ENCODE results near the gene SREBF1. TPM values are rescaled to one million over a fixed set of nuclear protein-coding genes. Genes with fewer than 3 reads are reported as not detected.

Gene SREBF1
- total RNA-seq, 1 donor from 2014 or later: 85.0 TPM

GRCh38 chr17:17839791-17840707, 3.3 kb upstream of the SREBF1 start:
- DNase-seq (ENCODE audit: low spot score, unreplicated experiment): peak; percentile 75
- no peaks in the 10 kb centered on the region for H3K9me3 Mint-ChIP-seq (ENCODE audit: low read depth)
- peak overlapping the region; percentile 65 for H3K4me3 Mint-ChIP-seq (ENCODE audit: low read depth)
- no peaks in the 10 kb centered on the region for H3K36me3 Mint-ChIP-seq (ENCODE audit: insufficient read depth)
- H3K4me1 Mint-ChIP-seq (ENCODE audit: low read depth): peaks cover 35% of the 10 kb centered on the region
- peak overlapping the region; percentile 98 for H3K27ac Mint-ChIP-seq
- no peaks in the 10 kb centered on the region for H3K27me3 Mint-ChIP-seq
- TF ChIP-seq, protein P1, sequence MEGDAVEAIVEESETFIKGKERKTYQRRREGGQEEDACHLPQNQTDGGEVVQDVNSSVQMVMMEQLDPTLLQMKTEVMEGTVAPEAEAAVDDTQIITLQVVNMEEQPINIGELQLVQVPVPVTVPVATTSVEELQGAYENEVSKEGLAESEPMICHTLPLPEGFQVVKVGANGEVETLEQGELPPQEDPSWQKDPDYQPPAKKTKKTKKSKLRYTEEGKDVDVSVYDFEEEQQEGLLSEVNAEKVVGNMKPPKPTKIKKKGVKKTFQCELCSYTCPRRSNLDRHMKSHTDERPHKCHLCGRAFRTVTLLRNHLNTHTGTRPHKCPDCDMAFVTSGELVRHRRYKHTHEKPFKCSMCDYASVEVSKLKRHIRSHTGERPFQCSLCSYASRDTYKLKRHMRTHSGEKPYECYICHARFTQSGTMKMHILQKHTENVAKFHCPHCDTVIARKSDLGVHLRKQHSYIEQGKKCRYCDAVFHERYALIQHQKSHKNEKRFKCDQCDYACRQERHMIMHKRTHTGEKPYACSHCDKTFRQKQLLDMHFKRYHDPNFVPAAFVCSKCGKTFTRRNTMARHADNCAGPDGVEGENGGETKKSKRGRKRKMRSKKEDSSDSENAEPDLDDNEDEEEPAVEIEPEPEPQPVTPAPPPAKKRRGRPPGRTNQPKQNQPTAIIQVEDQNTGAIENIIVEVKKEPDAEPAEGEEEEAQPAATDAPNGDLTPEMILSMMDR (IDR thresholded peaks at IDR 0.05; ENCODE audit: unreplicated experiment): no peak

DNA sequence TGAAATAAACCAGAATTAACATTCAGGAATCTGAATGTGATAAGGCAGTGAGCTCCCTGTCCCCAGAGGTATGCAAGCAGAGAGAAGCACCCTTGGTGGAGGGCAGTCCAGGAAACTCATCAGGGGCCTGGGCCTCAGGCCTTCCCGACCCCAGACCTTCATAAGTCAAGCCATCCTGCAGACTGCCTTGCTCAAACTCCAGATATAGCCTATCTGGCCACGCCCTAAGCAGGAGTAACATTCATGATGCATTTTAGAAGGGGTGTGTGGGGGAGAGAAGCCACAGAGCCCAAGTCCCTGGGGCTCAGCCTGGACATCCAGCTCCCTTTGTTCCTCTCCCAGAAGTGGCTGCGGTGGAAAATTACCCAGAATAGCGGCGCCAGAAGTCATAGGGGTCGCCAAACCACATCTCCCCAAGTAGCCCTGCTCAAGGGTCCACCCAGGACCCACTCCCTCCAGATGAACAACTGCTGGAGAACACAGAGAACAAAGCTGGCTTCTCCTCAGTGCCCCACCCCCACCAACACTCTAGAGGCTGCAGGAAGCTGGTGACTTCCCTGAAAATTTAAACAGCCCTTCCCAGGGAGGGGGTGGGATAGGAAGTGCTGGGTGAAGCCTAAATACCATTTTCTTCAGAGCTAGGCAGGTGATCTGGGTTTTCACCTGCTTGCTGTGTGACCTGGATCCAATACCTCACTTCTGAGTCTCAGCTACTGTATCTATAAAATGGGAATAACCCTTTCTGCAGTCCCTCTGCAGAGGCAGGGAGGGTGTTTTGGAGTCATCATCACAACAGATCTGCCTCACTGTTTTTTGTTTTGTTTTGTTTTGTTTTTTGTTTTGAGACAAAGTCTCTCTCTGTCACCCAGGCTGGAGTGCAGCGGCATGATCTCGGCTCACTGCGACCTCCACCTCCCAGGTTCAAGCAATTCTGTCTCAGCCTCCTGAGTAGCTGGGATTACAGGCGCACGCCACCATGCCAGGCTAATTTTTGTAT, 1.5 kb upstream of the SREBF1 start:
- Mint-ChIP-seq H3K36me3 (ENCODE audit: insufficient read depth) (no peaks in the 10 kb centered on the region), H3K4me3 (ENCODE audit: low read depth) (peak overlapping the region; percentile 38), H3K4me1 (ENCODE audit: low read depth) (peaks cover 40% of the 10 kb centered on the region), H3K9me3 (ENCODE audit: low read depth) (no peaks in the 10 kb centered on the region), H3K27me3 (no peaks in the 10 kb centered on the region), H3K27ac (peak overlapping the region; percentile 98)
- TF ChIP-seq, protein P1 (IDR thresholded peaks at IDR 0.05; ENCODE audit: unreplicated experiment): no peak
- no peak for DNase-seq (ENCODE audit: low spot score, unreplicated experiment)

GRCh38 chr17:17837380-17837821, 615 bp upstream of the SREBF1 start:
- Mint-ChIP-seq H3K27ac (peak overlapping the region; percentile 98), H3K4me1 (ENCODE audit: low read depth) (peaks cover 41% of the 10 kb centered on the region), H3K4me3 (ENCODE audit: low read depth) (peak overlapping the region; percentile 87), H3K27me3 (no peaks in the 10 kb centered on the region), H3K36me3 (ENCODE audit: insufficient read depth) (no peaks in the 10 kb centered on the region), H3K9me3 (ENCODE audit: low read depth) (no peaks in the 10 kb centered on the region)
- DNase-seq (ENCODE audit: low spot score, unreplicated experiment): no peak
- TF ChIP-seq, protein P1 (IDR thresholded peaks at IDR 0.05; ENCODE audit: unreplicated experiment): no peak

- peak overlapping the region; percentile 89 for H3K27ac Mint-ChIP-seq
- TF ChIP-seq, protein P1 (IDR thresholded peaks at IDR 0.05; ENCODE audit: unreplicated experiment): no peak
Observed at GRCh38 chr17:17836250-17836817, 452 bp downstream of the SREBF1 start.

More at GRCh38 chr17:17836250-17836817, 452 bp downstream of the SREBF1 start:
- Mint-ChIP-seq H3K36me3 (ENCODE audit: insufficient read depth) (peaks cover 2% of the 10 kb centered on the region), H3K4me1 (ENCODE audit: low read depth) (peaks cover 44% of the 10 kb centered on the region), H3K9me3 (ENCODE audit: low read depth) (no peaks in the 10 kb centered on the region), H3K4me3 (ENCODE audit: low read depth) (peak overlapping the region; percentile 87), H3K27me3 (no peaks in the 10 kb centered on the region)
- peak; percentile 97 for DNase-seq (ENCODE audit: low spot score, unreplicated experiment)
